ENCODE data around the gene WDPCP.
"Not testable (repeated sequence)": the region's sequence is repeated elsewhere in the genome, so short reads cannot be mapped to it uniquely, and the experiment has no call there.

The WDPCP gene

DNA sequence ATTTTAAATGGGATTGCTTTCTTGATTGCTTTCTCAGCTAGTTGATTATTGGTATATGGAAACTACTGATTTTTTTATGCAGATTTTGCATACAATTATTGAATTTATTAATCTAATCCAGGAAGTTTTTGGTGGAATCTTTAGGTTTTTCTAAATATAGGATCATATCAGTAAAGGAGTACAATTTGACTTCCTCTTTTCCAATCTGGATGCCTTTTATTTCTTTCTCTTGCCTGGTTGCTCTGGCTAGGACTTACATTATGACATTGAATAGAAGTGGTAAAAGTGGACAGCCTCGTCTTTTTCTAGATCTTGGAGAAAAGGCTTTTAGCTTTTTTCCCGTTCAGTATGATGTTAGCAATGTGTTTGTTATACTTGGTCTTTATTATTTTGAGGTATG, 486.3 kb downstream of the WDPCP start:
- DNase-seq (ENCODE audit: low spot score), result no peak

GRCh38 chr2:63099032-63099431, 489.2 kb downstream of the WDPCP start:
- DNase-seq (ENCODE audit: low spot score), result no peak

GRCh38 chr2:63096491-63096890, 491.8 kb downstream of the WDPCP start:
- DNase-seq (ENCODE audit: low spot score), result no peak

DNA sequence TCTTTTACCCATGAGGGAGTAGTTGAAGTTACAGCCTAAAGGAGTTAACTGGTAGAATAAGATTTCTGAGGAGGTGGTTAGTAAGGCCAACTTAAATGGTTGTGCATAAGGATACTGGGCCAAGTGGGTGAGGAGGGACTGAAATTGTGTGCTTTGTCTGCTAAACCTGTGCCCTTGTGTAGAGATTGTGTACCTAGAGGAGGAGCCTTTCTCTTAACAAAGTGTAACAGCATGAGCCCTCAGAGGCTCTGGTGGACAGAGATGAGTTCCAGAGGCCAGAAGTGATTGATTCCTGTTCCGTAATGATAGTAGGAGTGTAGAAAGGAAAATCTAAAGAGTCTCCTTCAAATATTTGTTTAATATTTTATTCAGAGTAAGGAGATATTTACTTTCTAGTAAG, 494.8 kb downstream of the WDPCP start:
- no peak for DNase-seq (ENCODE audit: low spot score)

DNA sequence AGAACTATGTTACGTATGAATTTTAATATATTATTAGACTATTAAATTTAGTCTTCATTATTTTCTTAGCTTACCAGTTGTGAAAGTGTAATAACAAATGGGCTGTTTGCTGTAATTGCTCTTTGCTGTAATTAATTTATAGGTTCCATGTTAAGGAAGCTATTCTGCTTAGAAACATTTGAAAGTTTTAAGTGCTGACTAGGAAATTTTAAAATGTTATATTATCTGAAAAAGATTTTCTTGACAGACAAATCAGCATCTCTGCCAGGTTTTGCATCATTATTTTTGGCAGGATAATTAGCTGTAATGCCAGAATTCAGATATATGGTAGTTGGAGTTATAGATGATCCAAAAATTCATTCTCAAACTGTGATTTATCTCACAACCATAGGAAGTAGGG, 495.4 kb downstream of the WDPCP start:
- DNase-seq (ENCODE audit: low spot score), result no peak

GRCh38 chr2:63092401-63092800, 495.9 kb downstream of the WDPCP start:
- DNase-seq (ENCODE audit: low spot score), result no peak

- no peak for DNase-seq (ENCODE audit: low spot score)
These were observed 501.6 kb downstream of the WDPCP start for GRCh38 chr2:63086687-63087086.

DNA sequence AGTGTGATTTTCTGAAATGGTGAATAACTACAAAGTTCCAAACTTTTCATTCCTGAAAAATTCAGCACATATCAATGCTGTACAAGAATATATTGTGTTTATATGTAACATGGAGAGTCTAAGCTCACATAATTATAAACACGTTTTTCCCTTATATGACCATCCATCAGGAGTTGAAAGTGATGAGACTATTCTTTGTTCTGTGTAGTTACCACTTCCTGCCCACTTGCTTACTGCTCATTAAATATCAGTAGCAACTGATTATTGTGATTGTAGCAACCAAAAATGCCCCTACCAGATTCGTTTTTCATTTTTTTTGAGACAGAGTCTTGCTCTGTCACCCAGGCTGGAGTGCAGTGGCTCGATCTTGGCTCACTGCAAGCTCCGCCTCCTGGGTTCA, 506.9 kb downstream of the WDPCP start:
- DNase-seq (ENCODE audit: low spot score), result no peak

DNA sequence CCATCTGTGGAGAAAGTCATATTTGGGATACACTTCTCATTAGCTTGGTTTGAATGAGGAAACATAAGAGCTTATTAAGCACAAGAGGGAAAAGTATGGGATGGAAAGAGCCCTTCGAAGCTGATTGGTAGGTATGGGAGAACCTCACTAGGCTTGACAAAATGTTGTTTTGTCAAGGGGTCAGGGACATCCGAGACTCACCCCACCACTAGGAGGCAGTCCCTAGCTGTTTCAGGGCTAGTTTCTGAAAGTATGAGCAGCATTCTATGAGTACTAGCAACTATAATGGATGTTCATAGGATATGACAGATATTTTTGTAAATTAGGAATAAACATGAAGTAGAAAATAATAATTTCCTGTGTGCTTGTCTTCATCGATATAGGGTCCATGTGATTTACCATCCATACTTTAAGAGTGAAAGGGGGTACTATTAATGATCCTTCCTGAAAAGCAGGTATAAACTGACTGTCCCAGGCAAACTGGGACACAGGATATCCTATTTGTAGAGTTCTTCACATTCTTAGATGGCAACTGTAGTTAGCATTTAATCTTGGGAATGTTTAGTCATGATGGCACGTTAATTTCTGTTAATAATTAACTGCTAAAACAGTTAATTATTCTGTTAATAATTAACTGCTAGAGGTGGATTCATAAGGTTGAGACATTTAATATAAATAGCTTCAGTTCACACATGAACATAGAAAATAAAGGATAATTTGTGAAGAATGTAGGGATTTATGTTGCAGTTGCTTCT, 509.2 kb downstream of the WDPCP start:
- DNase-seq (ENCODE audit: low spot score), result no peak

DNA sequence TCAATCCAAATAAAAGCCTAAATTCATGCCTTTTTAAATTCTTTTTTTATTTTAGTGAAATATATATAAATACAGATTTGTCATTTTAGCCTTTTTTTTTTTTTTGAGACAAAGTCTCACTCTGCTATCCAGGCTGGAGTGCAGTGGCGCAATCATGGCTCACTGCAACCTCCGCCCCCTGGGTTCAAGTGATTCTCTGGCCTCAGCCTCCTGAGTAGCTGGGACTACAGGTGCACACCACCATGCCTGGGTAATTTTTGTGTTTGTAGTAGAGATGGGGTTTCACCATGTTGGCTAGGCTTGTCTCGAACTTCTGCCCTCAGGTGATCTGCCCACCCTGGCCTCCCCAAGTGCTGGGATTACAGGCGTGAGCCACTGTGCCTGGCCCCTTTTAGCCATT, 513.9 kb downstream of the WDPCP start:
- DNase-seq (ENCODE audit: low spot score), result not testable (repeated sequence)

- no peak for DNase-seq (ENCODE audit: low spot score)
These were observed 514.3 kb downstream of the WDPCP start for GRCh38 chr2:63073994-63074393.

DNA sequence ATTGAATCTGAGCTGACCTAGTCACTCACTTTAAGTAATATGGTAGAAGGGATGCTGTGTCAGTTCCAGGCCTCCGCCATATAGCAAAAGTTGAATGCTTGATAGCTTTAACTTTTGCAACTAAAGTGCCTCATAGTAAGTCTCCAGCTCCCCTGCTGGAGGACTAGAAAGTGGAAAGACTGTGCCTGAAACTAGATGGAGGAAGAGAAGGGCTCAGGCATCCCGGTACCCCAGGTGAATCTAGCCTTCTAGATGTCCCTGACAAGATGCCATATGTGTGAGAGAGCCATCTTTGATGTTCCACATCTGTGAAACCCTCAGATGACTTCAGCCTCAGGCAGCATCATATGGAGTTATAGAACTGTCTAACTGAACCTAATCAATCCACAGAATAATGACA, 516.6 kb downstream of the WDPCP start:
- no peak for DNase-seq (ENCODE audit: low spot score)
